Measurements from ENCODE around the gene TOPBP1.

The TOPBP1 gene

GRCh38 chr3:133641254-133641653 lies 20.5 kb downstream of the TOPBP1 start:
- Histone ChIP-seq H3K4me3 (ENCODE audit: low read length) (no peak overlapping the region), H3K4me1 (ENCODE audit: insufficient read depth, low read length) (no peaks in the 10 kb centered on the region), H3K9ac (ENCODE audit: low read depth, low read length) (no peak overlapping the region), H3K9me3 (ENCODE audit: insufficient read depth, low read depth, low read length) (no peaks in the 10 kb centered on the region), H3K27me3 (ENCODE audit: insufficient read depth, low read length) (no peaks in the 10 kb centered on the region), H3K36me3 (ENCODE audit: insufficient read depth, low read depth, low read length) (peaks cover 96% of the 10 kb centered on the region), H3K27ac (ENCODE audit: low read length) (no peak overlapping the region)

- Histone ChIP-seq H3K27me3 (ENCODE audit: insufficient read depth, low read length) (no peaks in the 10 kb centered on the region), H3K4me3 (ENCODE audit: low read length) (no peak overlapping the region), H3K27ac (ENCODE audit: low read length) (no peak overlapping the region), H3K9ac (ENCODE audit: low read depth, low read length) (no peak overlapping the region), H3K36me3 (ENCODE audit: insufficient read depth, low read depth, low read length) (peaks cover 90% of the 10 kb centered on the region), H3K9me3 (ENCODE audit: insufficient read depth, low read depth, low read length) (no peaks in the 10 kb centered on the region), H3K4me1 (ENCODE audit: insufficient read depth, low read length) (no peaks in the 10 kb centered on the region; the same call in 1 of the 2 replicates)
These were observed 28.3 kb downstream of the TOPBP1 start for GRCh38 chr3:133633439-133633838.

- Histone ChIP-seq H3K9ac (ENCODE audit: low read depth, low read length) (no peak overlapping the region; the same call in 1 of the 2 replicates), H3K27me3 (ENCODE audit: insufficient read depth, low read length) (no peaks in the 10 kb centered on the region), H3K36me3 (ENCODE audit: insufficient read depth, low read depth, low read length) (peaks cover 88% of the 10 kb centered on the region), H3K4me1 (ENCODE audit: insufficient read depth, low read length) (no peaks in the 10 kb centered on the region; the same call in 1 of the 2 replicates), H3K9me3 (ENCODE audit: insufficient read depth, low read depth, low read length) (no peaks in the 10 kb centered on the region), H3K27ac (ENCODE audit: low read length) (no peak overlapping the region), H3K4me3 (ENCODE audit: low read length) (no peak overlapping the region)
These were observed 32.6 kb downstream of the TOPBP1 start for GRCh38 chr3:133629146-133629545.

- Histone ChIP-seq H3K9ac (ENCODE audit: low read depth, low read length) (no peak overlapping the region), H3K27me3 (ENCODE audit: insufficient read depth, low read length) (no peaks in the 10 kb centered on the region), H3K4me3 (ENCODE audit: low read length) (no peak overlapping the region), H3K36me3 (ENCODE audit: insufficient read depth, low read depth, low read length) (peaks cover 88% of the 10 kb centered on the region), H3K27ac (ENCODE audit: low read length) (no peak overlapping the region), H3K4me1 (ENCODE audit: insufficient read depth, low read length) (no peaks in the 10 kb centered on the region; the same call in 1 of the 2 replicates), H3K9me3 (ENCODE audit: insufficient read depth, low read depth, low read length) (no peaks in the 10 kb centered on the region)
These were observed 34.0 kb downstream of the TOPBP1 start for GRCh38 chr3:133627789-133628188.

- Histone ChIP-seq H3K9ac (ENCODE audit: low read depth, low read length) (no peak overlapping the region), H3K27ac (ENCODE audit: low read length) (no peak overlapping the region), H3K27me3 (ENCODE audit: insufficient read depth, low read length) (no peaks in the 10 kb centered on the region), H3K4me1 (ENCODE audit: insufficient read depth, low read length) (no peaks in the 10 kb centered on the region), H3K9me3 (ENCODE audit: insufficient read depth, low read depth, low read length) (no peaks in the 10 kb centered on the region), H3K36me3 (ENCODE audit: insufficient read depth, low read depth, low read length) (peaks cover 96% of the 10 kb centered on the region), H3K4me3 (ENCODE audit: low read length) (no peak overlapping the region)
These were observed 41.5 kb downstream of the TOPBP1 start for GRCh38 chr3:133620066-133620784.

- Histone ChIP-seq H3K36me3 (ENCODE audit: insufficient read depth, low read depth, low read length) (peaks cover 85% of the 10 kb centered on the region), H3K27ac (ENCODE audit: low read length) (no peak overlapping the region), H3K9ac (ENCODE audit: low read depth, low read length) (no peak overlapping the region), H3K27me3 (ENCODE audit: insufficient read depth, low read length) (no peaks in the 10 kb centered on the region), H3K4me3 (ENCODE audit: low read length) (no peak overlapping the region), H3K4me1 (ENCODE audit: insufficient read depth, low read length) (no peaks in the 10 kb centered on the region), H3K9me3 (ENCODE audit: insufficient read depth, low read depth, low read length) (no peaks in the 10 kb centered on the region)
These were observed 50.2 kb downstream of the TOPBP1 start for GRCh38 chr3:133611534-133611933.

GRCh38 chr3:133610031-133610430 lies 51.7 kb downstream of the TOPBP1 start:
- H3K27me3 ChIP-seq (ENCODE audit: insufficient read depth, low read length), result no peaks in the 10 kb centered on the region
- H3K9me3 ChIP-seq (ENCODE audit: insufficient read depth, low read depth, low read length), result no peaks in the 10 kb centered on the region
- H3K4me3 ChIP-seq (ENCODE audit: low read length), result no peak overlapping the region
- no peaks in the 10 kb centered on the region for H3K4me1 ChIP-seq (ENCODE audit: insufficient read depth, low read length)
- H3K9ac ChIP-seq (ENCODE audit: low read depth, low read length), result no peak overlapping the region
- H3K27ac ChIP-seq (ENCODE audit: low read length), result no peak overlapping the region
- peaks cover 77% of the 10 kb centered on the region for H3K36me3 ChIP-seq (ENCODE audit: insufficient read depth, low read depth, low read length)

- Histone ChIP-seq H3K4me3 (ENCODE audit: low read length) (no peak overlapping the region), H3K9me3 (ENCODE audit: insufficient read depth, low read depth, low read length) (no peaks in the 10 kb centered on the region), H3K9ac (ENCODE audit: low read depth, low read length) (no peak overlapping the region), H3K36me3 (ENCODE audit: insufficient read depth, low read depth, low read length) (peaks cover 76% of the 10 kb centered on the region), H3K27me3 (ENCODE audit: insufficient read depth, low read length) (no peaks in the 10 kb centered on the region), H3K4me1 (ENCODE audit: insufficient read depth, low read length) (no peaks in the 10 kb centered on the region), H3K27ac (ENCODE audit: low read length) (no peak overlapping the region)
These were observed 53.4 kb downstream of the TOPBP1 start for GRCh38 chr3:133608388-133608787.

GRCh38 chr3:133607816-133608215 lies 53.9 kb downstream of the TOPBP1 start:
- peaks cover 73% of the 10 kb centered on the region for H3K36me3 ChIP-seq (ENCODE audit: insufficient read depth, low read depth, low read length)
- H3K4me1 ChIP-seq (ENCODE audit: insufficient read depth, low read length), result no peaks in the 10 kb centered on the region
- H3K27me3 ChIP-seq (ENCODE audit: insufficient read depth, low read length), result no peaks in the 10 kb centered on the region
- no peak overlapping the region for H3K9ac ChIP-seq (ENCODE audit: low read depth, low read length)
- no peak overlapping the region for H3K4me3 ChIP-seq (ENCODE audit: low read length)
- H3K9me3 ChIP-seq (ENCODE audit: insufficient read depth, low read depth, low read length), result no peaks in the 10 kb centered on the region
- H3K27ac ChIP-seq (ENCODE audit: low read length), result no peak overlapping the region

GRCh38 chr3:133606902-133607301 lies 54.8 kb downstream of the TOPBP1 start:
- Histone ChIP-seq H3K4me3 (ENCODE audit: low read length) (no peak overlapping the region), H3K27me3 (ENCODE audit: insufficient read depth, low read length) (no peaks in the 10 kb centered on the region), H3K9ac (ENCODE audit: low read depth, low read length) (no peak overlapping the region), H3K36me3 (ENCODE audit: insufficient read depth, low read depth, low read length) (peaks cover 73% of the 10 kb centered on the region), H3K27ac (ENCODE audit: low read length) (no peak overlapping the region), H3K9me3 (ENCODE audit: insufficient read depth, low read depth, low read length) (no peaks in the 10 kb centered on the region), H3K4me1 (ENCODE audit: insufficient read depth, low read length) (no peaks in the 10 kb centered on the region)

- Histone ChIP-seq H3K36me3 (ENCODE audit: insufficient read depth, low read depth, low read length) (peaks cover 73% of the 10 kb centered on the region), H3K4me3 (ENCODE audit: low read length) (no peak overlapping the region), H3K27ac (ENCODE audit: low read length) (no peak overlapping the region)
These were observed 55.4 kb downstream of the TOPBP1 start for GRCh38 chr3:133606342-133606741.

GRCh38 chr3:133600572-133601081 lies 61.1 kb downstream of the TOPBP1 start:
- H3K9ac ChIP-seq (ENCODE audit: low read depth, low read length), result no peak overlapping the region
- H3K36me3 ChIP-seq (ENCODE audit: insufficient read depth, low read depth, low read length), result peaks cover 40% of the 10 kb centered on the region

More at GRCh38 chr3:133606342-133606741, 55.4 kb downstream of the TOPBP1 start:
- Histone ChIP-seq H3K9me3 (ENCODE audit: insufficient read depth, low read depth, low read length) (no peaks in the 10 kb centered on the region), H3K4me1 (ENCODE audit: insufficient read depth, low read length) (no peaks in the 10 kb centered on the region), H3K9ac (ENCODE audit: low read depth, low read length) (no peak overlapping the region), H3K27me3 (ENCODE audit: insufficient read depth, low read length) (no peaks in the 10 kb centered on the region)

More at GRCh38 chr3:133600572-133601081, 61.1 kb downstream of the TOPBP1 start:
- H3K4me1 ChIP-seq (ENCODE audit: insufficient read depth, low read length), result peaks cover 6% of the 10 kb centered on the region; the same call in 1 of the 2 replicates
- H3K9me3 ChIP-seq (ENCODE audit: insufficient read depth, low read depth, low read length), result no peaks in the 10 kb centered on the region
- H3K4me3 ChIP-seq (ENCODE audit: low read length), result no peak overlapping the region
- H3K27me3 ChIP-seq (ENCODE audit: insufficient read depth, low read length), result no peaks in the 10 kb centered on the region
- no peak overlapping the region for H3K27ac ChIP-seq (ENCODE audit: low read length)
